GM23338 (cell line): ENCODE measurements around the gene NTRK1. TPM values are rescaled to one million over a fixed set of nuclear protein-coding genes. Genes with fewer than 3 reads are reported as not detected.

ENCODE experiments used
- POLR2AphosphoS5 ChIP-seq: IDR thresholded peaks from 2 replicates; pipeline ENCODE4 v1.6.1; 2016; ENCODE audit warnings: antibody characterized with exemption, low read depth
- polyA plus RNA-seq: library from polyadenylated mRNA; unstranded; fragments of >200 nt; fragmentation: Nextera tagmentation; extraction: Ambion mirVana; gene quantifications from 2 replicates; pipeline ENCODE4 v1.2.1, GENCODE V29; 2016
- total RNA-seq: library from RNA; depleted of rRNA; stranded (reverse); fragments of >200 nt; shearing (Covaris generic); gene quantifications from 2 replicates; pipeline ENCODE4 v1.2.3, GENCODE V29; 2014
- TF ChIP-seq, protein P1 (sequence below): fragments of 250-450 bp; sonication (Bioruptor Pico); IDR thresholded peaks from 2 replicates; pipeline ENCODE4 v1.5.0; 2020; ENCODE audit warnings: mild to moderate bottlenecking, moderate library complexity
- TF ChIP-seq, protein P2 (sequence below): IDR thresholded peaks from 2 replicates; pipeline ENCODE4 v1.6.1; 2016; ENCODE audit warnings: antibody characterized with exemption
- TF ChIP-seq, protein P3 (sequence below), 2 experiments: fragments of 200-600 bp in 1 of 2; sonication (generic) in 1 of 2; conservative IDR thresholded peaks; 2 replicates each; pipeline versions ENCODE4 v1.5.1 to v1.6.1; 2016 to 2017; ENCODE audit warnings: antibody characterized with exemption in 2 of 2, low read depth in 2 of 2, mild to moderate bottlenecking in 2 of 2, moderate library complexity in 1 of 2
- TF ChIP-seq, protein P4 (sequence below): IDR thresholded peaks from one replicate; pipeline ENCODE4 v1.6.1; 2018; ENCODE audit warnings: antibody characterized with exemption; ENCODE audit not compliant: unreplicated experiment

NTRK1 gene
- total and polyA plus RNA-seq, 2 experiments from 2014 or later: 0.42 to 0.45 TPM

DNA sequence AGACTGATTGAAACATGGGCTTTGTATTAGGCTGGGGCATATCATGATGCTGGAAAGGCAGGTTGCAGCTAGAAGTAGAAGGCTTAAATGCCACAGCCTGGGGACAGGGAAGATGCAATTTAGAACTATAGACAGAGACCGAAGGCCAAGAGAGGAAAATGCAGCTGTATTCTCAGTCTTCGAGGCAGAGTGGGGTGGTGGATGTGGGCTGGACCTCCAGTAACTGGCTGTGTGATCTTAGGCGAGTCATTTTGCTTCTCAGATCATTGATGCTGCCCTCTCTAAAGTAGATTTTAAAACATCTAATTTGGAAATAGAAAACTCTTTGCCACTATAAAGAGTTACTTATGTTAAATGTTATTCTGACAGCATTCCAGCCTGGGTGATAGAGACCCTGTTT is 26.3 kb upstream of the NTRK1 start (continued):
- TF ChIP-seq, protein P1, sequence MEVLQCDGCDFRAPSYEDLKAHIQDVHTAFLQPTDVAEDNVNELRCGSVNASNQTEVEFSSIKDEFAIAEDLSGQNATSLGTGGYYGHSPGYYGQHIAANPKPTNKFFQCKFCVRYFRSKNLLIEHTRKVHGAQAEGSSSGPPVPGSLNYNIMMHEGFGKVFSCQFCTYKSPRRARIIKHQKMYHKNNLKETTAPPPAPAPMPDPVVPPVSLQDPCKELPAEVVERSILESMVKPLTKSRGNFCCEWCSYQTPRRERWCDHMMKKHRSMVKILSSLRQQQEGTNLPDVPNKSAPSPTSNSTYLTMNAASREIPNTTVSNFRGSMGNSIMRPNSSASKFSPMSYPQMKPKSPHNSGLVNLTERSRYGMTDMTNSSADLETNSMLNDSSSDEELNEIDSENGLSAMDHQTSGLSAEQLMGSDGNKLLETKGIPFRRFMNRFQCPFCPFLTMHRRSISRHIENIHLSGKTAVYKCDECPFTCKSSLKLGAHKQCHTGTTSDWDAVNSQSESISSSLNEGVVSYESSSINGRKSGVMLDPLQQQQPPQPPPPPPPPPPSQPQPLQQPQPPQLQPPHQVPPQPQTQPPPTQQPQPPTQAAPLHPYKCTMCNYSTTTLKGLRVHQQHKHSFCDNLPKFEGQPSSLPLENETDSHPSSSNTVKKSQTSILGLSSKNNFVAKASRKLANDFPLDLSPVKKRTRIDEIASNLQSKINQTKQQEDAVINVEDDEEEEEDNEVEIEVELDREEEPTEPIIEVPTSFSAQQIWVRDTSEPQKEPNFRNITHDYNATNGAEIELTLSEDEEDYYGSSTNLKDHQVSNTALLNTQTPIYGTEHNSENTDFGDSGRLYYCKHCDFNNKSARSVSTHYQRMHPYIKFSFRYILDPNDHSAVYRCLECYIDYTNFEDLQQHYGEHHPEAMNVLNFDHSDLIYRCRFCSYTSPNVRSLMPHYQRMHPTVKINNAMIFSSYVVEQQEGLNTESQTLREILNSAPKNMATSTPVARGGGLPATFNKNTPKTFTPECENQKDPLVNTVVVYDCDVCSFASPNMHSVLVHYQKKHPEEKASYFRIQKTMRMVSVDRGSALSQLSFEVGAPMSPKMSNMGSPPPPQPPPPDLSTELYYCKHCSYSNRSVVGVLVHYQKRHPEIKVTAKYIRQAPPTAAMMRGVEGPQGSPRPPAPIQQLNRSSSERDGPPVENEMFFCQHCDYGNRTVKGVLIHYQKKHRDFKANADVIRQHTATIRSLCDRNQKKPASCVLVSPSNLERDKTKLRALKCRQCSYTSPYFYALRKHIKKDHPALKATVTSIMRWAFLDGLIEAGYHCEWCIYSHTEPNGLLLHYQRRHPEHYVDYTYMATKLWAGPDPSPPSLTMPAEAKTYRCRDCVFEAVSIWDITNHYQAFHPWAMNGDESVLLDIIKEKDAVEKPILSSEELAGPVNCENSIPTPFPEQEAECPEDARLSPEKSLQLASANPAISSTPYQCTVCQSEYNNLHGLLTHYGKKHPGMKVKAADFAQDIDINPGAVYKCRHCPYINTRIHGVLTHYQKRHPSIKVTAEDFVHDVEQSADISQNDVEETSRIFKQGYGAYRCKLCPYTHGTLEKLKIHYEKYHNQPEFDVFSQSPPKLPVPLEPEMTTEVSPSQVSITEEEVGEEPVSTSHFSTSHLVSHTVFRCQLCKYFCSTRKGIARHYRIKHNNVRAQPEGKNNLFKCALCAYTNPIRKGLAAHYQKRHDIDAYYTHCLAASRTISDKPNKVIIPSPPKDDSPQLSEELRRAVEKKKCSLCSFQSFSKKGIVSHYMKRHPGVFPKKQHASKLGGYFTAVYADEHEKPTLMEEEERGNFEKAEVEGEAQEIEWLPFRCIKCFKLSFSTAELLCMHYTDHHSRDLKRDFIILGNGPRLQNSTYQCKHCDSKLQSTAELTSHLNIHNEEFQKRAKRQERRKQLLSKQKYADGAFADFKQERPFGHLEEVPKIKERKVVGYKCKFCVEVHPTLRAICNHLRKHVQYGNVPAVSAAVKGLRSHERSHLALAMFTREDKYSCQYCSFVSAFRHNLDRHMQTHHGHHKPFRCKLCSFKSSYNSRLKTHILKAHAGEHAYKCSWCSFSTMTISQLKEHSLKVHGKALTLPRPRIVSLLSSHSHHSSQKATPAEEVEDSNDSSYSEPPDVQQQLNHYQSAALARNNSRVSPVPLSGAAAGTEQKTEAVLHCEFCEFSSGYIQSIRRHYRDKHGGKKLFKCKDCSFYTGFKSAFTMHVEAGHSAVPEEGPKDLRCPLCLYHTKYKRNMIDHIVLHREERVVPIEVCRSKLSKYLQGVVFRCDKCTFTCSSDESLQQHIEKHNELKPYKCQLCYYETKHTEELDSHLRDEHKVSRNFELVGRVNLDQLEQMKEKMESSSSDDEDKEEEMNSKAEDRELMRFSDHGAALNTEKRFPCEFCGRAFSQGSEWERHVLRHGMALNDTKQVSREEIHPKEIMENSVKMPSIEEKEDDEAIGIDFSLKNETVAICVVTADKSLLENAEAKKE (CRISPR knock-in tag): no peak
- TF ChIP-seq, protein P2, sequence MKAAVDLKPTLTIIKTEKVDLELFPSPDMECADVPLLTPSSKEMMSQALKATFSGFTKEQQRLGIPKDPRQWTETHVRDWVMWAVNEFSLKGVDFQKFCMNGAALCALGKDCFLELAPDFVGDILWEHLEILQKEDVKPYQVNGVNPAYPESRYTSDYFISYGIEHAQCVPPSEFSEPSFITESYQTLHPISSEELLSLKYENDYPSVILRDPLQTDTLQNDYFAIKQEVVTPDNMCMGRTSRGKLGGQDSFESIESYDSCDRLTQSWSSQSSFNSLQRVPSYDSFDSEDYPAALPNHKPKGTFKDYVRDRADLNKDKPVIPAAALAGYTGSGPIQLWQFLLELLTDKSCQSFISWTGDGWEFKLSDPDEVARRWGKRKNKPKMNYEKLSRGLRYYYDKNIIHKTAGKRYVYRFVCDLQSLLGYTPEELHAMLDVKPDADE: no peak
- TF ChIP-seq, protein P3, sequence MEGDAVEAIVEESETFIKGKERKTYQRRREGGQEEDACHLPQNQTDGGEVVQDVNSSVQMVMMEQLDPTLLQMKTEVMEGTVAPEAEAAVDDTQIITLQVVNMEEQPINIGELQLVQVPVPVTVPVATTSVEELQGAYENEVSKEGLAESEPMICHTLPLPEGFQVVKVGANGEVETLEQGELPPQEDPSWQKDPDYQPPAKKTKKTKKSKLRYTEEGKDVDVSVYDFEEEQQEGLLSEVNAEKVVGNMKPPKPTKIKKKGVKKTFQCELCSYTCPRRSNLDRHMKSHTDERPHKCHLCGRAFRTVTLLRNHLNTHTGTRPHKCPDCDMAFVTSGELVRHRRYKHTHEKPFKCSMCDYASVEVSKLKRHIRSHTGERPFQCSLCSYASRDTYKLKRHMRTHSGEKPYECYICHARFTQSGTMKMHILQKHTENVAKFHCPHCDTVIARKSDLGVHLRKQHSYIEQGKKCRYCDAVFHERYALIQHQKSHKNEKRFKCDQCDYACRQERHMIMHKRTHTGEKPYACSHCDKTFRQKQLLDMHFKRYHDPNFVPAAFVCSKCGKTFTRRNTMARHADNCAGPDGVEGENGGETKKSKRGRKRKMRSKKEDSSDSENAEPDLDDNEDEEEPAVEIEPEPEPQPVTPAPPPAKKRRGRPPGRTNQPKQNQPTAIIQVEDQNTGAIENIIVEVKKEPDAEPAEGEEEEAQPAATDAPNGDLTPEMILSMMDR (conservative IDR thresholded peaks at IDR 0.05; ENCODE audit: low read depth in 2 of 2): no peak
- TF ChIP-seq, protein P4, sequence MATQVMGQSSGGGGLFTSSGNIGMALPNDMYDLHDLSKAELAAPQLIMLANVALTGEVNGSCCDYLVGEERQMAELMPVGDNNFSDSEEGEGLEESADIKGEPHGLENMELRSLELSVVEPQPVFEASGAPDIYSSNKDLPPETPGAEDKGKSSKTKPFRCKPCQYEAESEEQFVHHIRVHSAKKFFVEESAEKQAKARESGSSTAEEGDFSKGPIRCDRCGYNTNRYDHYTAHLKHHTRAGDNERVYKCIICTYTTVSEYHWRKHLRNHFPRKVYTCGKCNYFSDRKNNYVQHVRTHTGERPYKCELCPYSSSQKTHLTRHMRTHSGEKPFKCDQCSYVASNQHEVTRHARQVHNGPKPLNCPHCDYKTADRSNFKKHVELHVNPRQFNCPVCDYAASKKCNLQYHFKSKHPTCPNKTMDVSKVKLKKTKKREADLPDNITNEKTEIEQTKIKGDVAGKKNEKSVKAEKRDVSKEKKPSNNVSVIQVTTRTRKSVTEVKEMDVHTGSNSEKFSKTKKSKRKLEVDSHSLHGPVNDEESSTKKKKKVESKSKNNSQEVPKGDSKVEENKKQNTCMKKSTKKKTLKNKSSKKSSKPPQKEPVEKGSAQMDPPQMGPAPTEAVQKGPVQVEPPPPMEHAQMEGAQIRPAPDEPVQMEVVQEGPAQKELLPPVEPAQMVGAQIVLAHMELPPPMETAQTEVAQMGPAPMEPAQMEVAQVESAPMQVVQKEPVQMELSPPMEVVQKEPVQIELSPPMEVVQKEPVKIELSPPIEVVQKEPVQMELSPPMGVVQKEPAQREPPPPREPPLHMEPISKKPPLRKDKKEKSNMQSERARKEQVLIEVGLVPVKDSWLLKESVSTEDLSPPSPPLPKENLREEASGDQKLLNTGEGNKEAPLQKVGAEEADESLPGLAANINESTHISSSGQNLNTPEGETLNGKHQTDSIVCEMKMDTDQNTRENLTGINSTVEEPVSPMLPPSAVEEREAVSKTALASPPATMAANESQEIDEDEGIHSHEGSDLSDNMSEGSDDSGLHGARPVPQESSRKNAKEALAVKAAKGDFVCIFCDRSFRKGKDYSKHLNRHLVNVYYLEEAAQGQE: no peak
- no peak for TF ChIP-seq POLR2AphosphoS5
